Heart left ventricle (tissue), 13 donors: ENCODE results near the gene CEPT1.
A peak's percentile ranks its signal among the peaks of the same experiment; 100 is the strongest.

ENCODE experiments used
- CTCF ChIP-seq, 12 donors: fragments of 200-600 bp; sonication (generic) in 4 of 12; IDR thresholded peaks; one replicate each; pipeline versions ENCODE4 v1.5.0 to v1.8.0; 2018 to 2022; ENCODE audit warnings: antibody characterized with exemption in 12 of 12, mild to moderate bottlenecking in 5 of 12
- POLR2A ChIP-seq, 2 donors: fragments of 450-650 bp; IDR thresholded peaks; one replicate each; pipeline ENCODE4 v1.6.1; 2017; ENCODE audit warnings: antibody characterized with exemption in 2 of 2, mild to moderate bottlenecking in 2 of 2, moderate library complexity in 2 of 2
- donor health status: ischemic (EF 13 %, LVEDD 7.1; RV severe dilation, severe dysfunction).
- donor health status: DM: no; HTN: yes; CAD: no.
- donor health status: DM: no; HTN: no; CAD: no.
- donor health status: ischemic (EF 25% LVEDD 6.9; RV normal size, moderate dysfunction).
- donor health status: ischemic (EF 25% LVEDD 5.7; RV mildly dilated, moderate dysfunction).
- donor health status: ischemic (EF 35%, LVEDD 5.7; RV mildly dilated, moderate dysfunction).
- donor health status: nonischemic (EF 11% LVEDD 7.7; RV severe dilation, severe dysfunction).
- donor health status: DM: yes; HTN: yes; CAD: no.
- donor health status: PGD.
- donor health status: ischemic (EF 29% LVEDD 5.4; RV normal size, mild dysfunction).
- donor health status: nonischemic (EF 23%, LVEDD 6.1; RV moderate dilation, normal function).

DNA sequence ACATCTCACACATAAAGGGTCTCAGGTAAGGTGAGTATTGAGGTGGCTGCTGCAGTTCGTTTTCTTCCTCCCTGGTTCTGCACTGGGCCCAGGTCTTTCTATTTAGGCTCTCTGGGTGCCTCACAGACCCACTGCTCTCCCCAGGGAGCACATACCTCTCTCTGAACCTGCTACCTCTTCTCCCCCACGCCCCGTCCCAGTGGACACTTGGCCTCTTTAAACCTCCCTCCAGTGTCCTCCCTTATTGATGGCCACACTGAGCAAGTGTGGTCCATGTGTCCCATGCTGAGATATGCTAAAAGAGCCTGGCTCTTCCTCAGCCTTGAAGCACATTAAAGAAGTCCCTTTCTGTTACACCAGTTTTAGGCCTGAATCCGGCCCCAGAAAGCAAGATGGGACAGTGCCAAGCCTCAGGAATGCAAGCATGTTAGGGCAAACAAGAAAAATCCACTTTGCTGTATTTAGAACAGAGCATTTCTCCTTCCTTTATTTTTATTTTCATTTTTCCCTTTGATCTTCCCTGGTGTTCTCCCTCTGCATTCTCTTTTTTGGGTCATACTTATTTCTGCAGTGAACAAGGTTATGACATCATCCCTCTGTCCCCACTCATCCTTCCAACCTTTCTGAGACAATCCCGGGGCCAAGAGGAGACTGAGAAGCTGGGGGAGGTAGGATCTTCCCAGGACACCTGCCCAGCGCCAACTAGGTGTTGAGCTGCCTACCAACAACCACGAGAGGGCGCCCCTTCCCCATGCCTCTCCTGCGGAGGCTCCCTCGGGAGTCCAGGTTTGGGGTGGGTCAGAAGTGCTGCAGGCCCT is 82.5 kb downstream of the CEPT1 start:
- no peak for TF ChIP-seq POLR2A (IDR thresholded peaks at IDR 0.05)
- TF ChIP-seq CTCF (IDR thresholded peaks at IDR 0.05), result peak; percentile 77 to 96 (median 86)
